K562 (cell line): ENCODE measurements around the gene APEX2. TPM values are rescaled to one million over a fixed set of nuclear protein-coding genes. Genes with fewer than 3 reads are reported as not detected.
"Not testable (repeated sequence)": the region's sequence is repeated elsewhere in the genome, so short reads cannot be mapped to it uniquely, and the experiment has no call there.

Source experiments
- ATAC-seq: fragments of 200-7000 bp; cut with Tn5 transposase; 3 replicates; pipeline ENCODE4 v1.9.1; 2020; ENCODE audit warnings: moderate library complexity
- BruUV-seq: library from RNA; stranded (reverse); fragments of 400-500 nt; replicated peaks from 2 replicates; lab custom pipeline; 2021; lab: Mats Ljungman, UMichigan
- CTCF ChIA-PET: fragments of 300-600 bp; formaldehyde crosslinking; extraction: SDS; loops from one replicate; lab custom pipeline; 2021; ENCODE audit warnings: low intra/inter-chr PET ratio; lab: Yijun Ruan, JAX
- POLR2A ChIA-PET: fragments of 300-600, 350-650 bp; sonication (Branson Sonifier 250); formaldehyde crosslinking; extraction: SDS; loops from one replicate; lab custom pipeline; 2021; ENCODE audit warnings: antibody characterized with exemption, inconsistent platforms; lab: Yijun Ruan, JAX
- DNase-seq, 4 experiments: peaks; one replicate each; pipeline versions ENCODE4 v3.0.0 to v3.0.0-alpha.2; 2011 to 2018; ENCODE audit warnings: low spot score in 3 of 4, mixed read lengths in 3 of 4; ENCODE audit errors: extremely low read depth in 1 of 4
- FAIRE-seq: peaks from 2 replicates; lab custom pipeline; 2011; peaks lifted over from hg19 to GRCh38; lab: Jason Lieb, UNC
- H2AFZ ChIP-seq: 2 replicates; pipeline ENCODE4 v1.6.0; 2011; ENCODE audit warnings: low read depth, low read length, control low read depth, inconsistent platforms
- H3K27ac ChIP-seq: fragments of 200-600 bp; 3 replicates; pipeline ENCODE4 v1.8.0; 2011; ENCODE audit warnings: low read depth, mild to moderate bottlenecking, control low read depth, inconsistent platforms, low read length, moderate library complexity, mixed read lengths; ENCODE audit errors: extremely low read depth
- H3K27me3 ChIP-seq, 2 experiments: fragments of 300-600 bp in 1 of 2; 2 replicates in 1 of 2; 3 replicates in 1 of 2; pipeline versions ENCODE4 v1.6.0 to v1.8.0; 2011; ENCODE audit warnings: inconsistent platforms in 2 of 2, low read length in 2 of 2, mild to moderate bottlenecking in 1 of 2, mixed read lengths in 1 of 2, moderate library complexity in 1 of 2; ENCODE audit not compliant: control insufficient read depth in 2 of 2, insufficient read depth in 2 of 2
- H3K36me3 ChIP-seq: fragments of 300-600 bp; 3 replicates; pipeline ENCODE4 v1.8.0; 2011; ENCODE audit warnings: mild to moderate bottlenecking, low read length, inconsistent platforms; ENCODE audit not compliant: control insufficient read depth, insufficient read depth
- H3K4me1 ChIP-seq, 2 experiments: fragments of 200-600 bp in 1 of 2; replicated peaks in 1 of 2; 2 replicates in 1 of 2; 3 replicates in 1 of 2; pipeline versions ENCODE4 v1.5.1 to v1.8.0; 2011; ENCODE audit warnings: inconsistent platforms in 2 of 2, low read length in 2 of 2, mild to moderate bottlenecking in 1 of 2, mixed read lengths in 1 of 2, moderate library complexity in 1 of 2; ENCODE audit not compliant: control insufficient read depth in 2 of 2, insufficient read depth in 2 of 2
- H3K4me2 ChIP-seq: 2 replicates; pipeline ENCODE4 v1.6.1; 2011; ENCODE audit warnings: low read length, control low read depth, inconsistent platforms, mixed read lengths; ENCODE audit not compliant: insufficient read depth
- H3K4me3 ChIP-seq: fragments of 200-600 bp; sonication (generic), shearing (Covaris generic); 2 replicates; pipeline ENCODE4 v1.5.1; 2016; ENCODE audit warnings: control low read depth, inconsistent platforms
- H3K79me2 ChIP-seq: fragments of 200-600 bp; 3 replicates; pipeline ENCODE4 v1.8.0; 2011; ENCODE audit warnings: low read length, inconsistent platforms; ENCODE audit not compliant: control insufficient read depth, insufficient read depth
- H3K9ac ChIP-seq, 2 experiments: 2 replicates each; pipeline versions ENCODE4 v1.6.0 to v1.6.1; 2011; ENCODE audit warnings: low read depth in 2 of 2, low read length in 2 of 2, control low read depth in 1 of 2, inconsistent platforms in 1 of 2, mild to moderate bottlenecking in 1 of 2, mixed read lengths in 1 of 2; ENCODE audit not compliant: insufficient read depth in 1 of 2
- H3K9me1 ChIP-seq: one replicate; pipeline ENCODE4 v1.6.0; 2011; ENCODE audit warnings: inconsistent platforms, mild to moderate bottlenecking, low read length, moderate library complexity; ENCODE audit not compliant: control insufficient read depth, insufficient read depth
- H3K9me3 ChIP-seq: replicated peaks from 2 replicates; pipeline ENCODE4 v1.5.1; 2011; ENCODE audit warnings: low read depth, low read length, inconsistent platforms; ENCODE audit not compliant: control insufficient read depth, insufficient read depth
- H4K20me1 ChIP-seq: replicated peaks from 2 replicates; pipeline ENCODE4 v1.6.1; 2011; ENCODE audit warnings: low read length, inconsistent platforms, mixed read lengths; ENCODE audit not compliant: control insufficient read depth, insufficient read depth
- BACH1 ChIP-seq: fragments of 200-800 bp; sonication (Bioruptor generic); IDR thresholded peaks from 2 replicates; pipeline ENCODE4 v1.6.1; 2016; ENCODE audit warnings: missing genetic modification characterization, missing compliant biosample characterization
- FOXO4 ChIP-seq: fragments of 450-650 bp; formaldehyde crosslinking; IDR thresholded peaks from 2 replicates; pipeline ENCODE4 v1.4.0; 2020; ENCODE audit warnings: mild to moderate bottlenecking, moderate library complexity
- HBP1 ChIP-seq: fragments of 450-650 bp; formaldehyde crosslinking; IDR thresholded peaks from 2 replicates; pipeline ENCODE4 v1.4.0; 2022; ENCODE audit warnings: missing genetic modification characterization
- HDAC6 ChIP-seq: IDR thresholded peaks from 2 replicates; pipeline ENCODE4 v1.6.1; 2012; ENCODE audit warnings: low read depth, mild to moderate bottlenecking, control low read depth, inconsistent platforms, low read length, moderate library complexity
- RFX1 ChIP-seq: fragments of 450-650 bp; IDR thresholded peaks from 2 replicates; pipeline ENCODE4 v1.6.1; 2016; ENCODE audit warnings: mild to moderate bottlenecking, moderate library complexity
- SIN3B ChIP-seq: fragments of 450-650 bp; IDR thresholded peaks from 2 replicates; pipeline ENCODE4 v1.6.1; 2017; ENCODE audit warnings: low read depth, mild to moderate bottlenecking, moderate library complexity
- ZEB2 ChIP-seq: fragments of 450-650 bp; IDR thresholded peaks from 2 replicates; pipeline ENCODE4 v1.6.1; 2016
- ZNF354B ChIP-seq: fragments of 250-450 bp; sonication (Bioruptor Pico); IDR thresholded peaks from 2 replicates; pipeline ENCODE4 v1.4.0; 2020
- ZNF507 ChIP-seq: conservative IDR thresholded peaks from 2 replicates; pipeline ENCODE4 v1.6.1; 2017; ENCODE audit warnings: missing genetic modification characterization, missing compliant biosample characterization
- WGBS: fragments of 100-300 bp; shearing (Covaris generic); methylation state at CpG from one replicate; pipeline ENCODE4 v1.1.6; 2016; ENCODE audit warnings: low coverage, mixed read lengths; ENCODE audit not compliant: insufficient coverage; ENCODE audit errors: missing lambda C conversion rate; 5-methylcytosine and 5-hydroxymethylcytosine counted together
- in situ Hi-C: fragments of 300-500 bp; cut with MboI; formaldehyde crosslinking; loops from 4 replicates; pipeline ENCODE4 v1.15.0; 2018; ENCODE audit warnings: inconsistent platforms, mixed read lengths
- intact Hi-C: fragments of 100-400 bp; cut with micrococcal nuclease; formaldehyde crosslinking; loops from 2 replicates; pipeline ENCODE4 v1.14.2; 2022
- polyA plus RNA-seq, 8 experiments: library from polyadenylated mRNA; depleted of rRNA in 4 of 8; stranded (reverse) in 5 of 8; unstranded in 3 of 8; fragments of >200 nt; fragmentation: Nextera tagmentation in 2 of 8; fragmentation: Illumina TruSeq in 1 of 8; extraction: Ambion mirVana in 2 of 8; extraction: Trizol in 1 of 8; gene quantifications; 2 replicates each; pipeline versions ENCODE4 v1.2.1 to v1.2.3, GENCODE V29; 2011 to 2014; ENCODE audit warnings: inconsistent platforms in 1 of 8, missing spikeins in 1 of 8
- total RNA-seq, 7 experiments: library from RNA; depleted of rRNA in 6 of 7; stranded (reverse); fragments of >200 nt in 6 of 7; fragmentation: Illumina TruSeq in 2 of 7; extraction: Trizol in 2 of 7; gene quantifications; 2 replicates each; pipeline versions ENCODE4 v1.2.1 to v1.2.3, GENCODE V29; 2011 to 2021; ENCODE audit warnings: low replicate concordance in 1 of 7

Gene APEX2
- total and polyA plus RNA-seq, 9 of the 15 experiments (the other 6 are each of a cell fraction or from before 2014, with no cell fraction given): 9.4 to 34.2 (median 25.9) TPM

GRCh38 chrX:55050599-55050998, 50.4 kb downstream of the APEX2 start:
- H3K4me2 ChIP-seq, H3K36me3 ChIP-seq, H3K9me3 ChIP-seq, BruUV-seq, CTCF ChIA-PET, H3K9me1 ChIP-seq, H3K27me3 ChIP-seq, H2AFZ ChIP-seq, H3K79me2 ChIP-seq, H3K27ac ChIP-seq, POLR2A ChIA-PET, H3K9ac ChIP-seq, H4K20me1 ChIP-seq, FAIRE-seq, ATAC-seq, H3K4me1 ChIP-seq, DNase-seq, H3K4me3 ChIP-seq: not testable (repeated sequence)
- TF ChIP-seq ZNF507 (tag) (peak; percentile 95), ZNF354B (peak; percentile 67; the same call in 1 of the 2 replicates)
- in situ Hi-C loops: loop anchor here (25.0 kb wide), 1 partner anchor 413 kb away; no protein-coding TSS in a partner anchor
- intact Hi-C loops: loop anchor here (10.0 kb wide), 3 partner anchors 46 to 406 kb away; partner anchors contain the start of gene APEX2
- WGBS: 12% methylated on average over 2 of the region's 2 CpGs

- in situ Hi-C loops: loop anchor here (25.0 kb wide), 1 partner anchor 420 kb away; no protein-coding TSS in a partner anchor
These were observed 56.9 kb downstream of the APEX2 start for GRCh38 chrX:55056820-55057674.

More at GRCh38 chrX:55056820-55057674, 56.9 kb downstream of the APEX2 start:
- peak overlapping the region; percentile 32; the same call in 1 of the 2 replicates for H2AFZ ChIP-seq
- no peaks in the 10 kb centered on the region for H3K27me3 ChIP-seq
- WGBS: 12% methylated on average over 6 of the region's 7 CpGs
- H3K79me2 ChIP-seq: no peaks in the 10 kb centered on the region
- no peak overlapping the region for H3K4me3 ChIP-seq
- peaks cover 2% of the 10 kb centered on the region; the same call in 1 of the 2 replicates for H3K9me3 ChIP-seq
- H3K4me2 ChIP-seq: no peak overlapping the region; the same call in 1 of the 2 replicates
- H3K9me1 ChIP-seq: no peaks in the 10 kb centered on the region
- CTCF ChIA-PET: interaction anchor here (0.8 kb wide), 1 partner anchor 632 kb away, joined by 3 read pairs; no protein-coding TSS in a partner anchor
- peak in 1 of 4 experiments; percentile 8 for DNase-seq
- ATAC-seq: no peak
- H3K9ac ChIP-seq: no peak overlapping the region
- peaks cover 0 to 2% of the 10 kb centered on the region in 2 experiments; a peak in 2 of 5 replicates for H3K4me1 ChIP-seq
- POLR2A ChIA-PET: no interaction called here
- H3K36me3 ChIP-seq: no peaks in the 10 kb centered on the region
- intact Hi-C loops: loop anchor here (1.0 to 10.0 kb wide), 4 partner anchors 52 to 412 kb away; partner anchors contain the start of gene APEX2
- TF ChIP-seq HDAC6 (no peak), SIN3B (no peak), FOXO4 (CRISPR knock-in tag) (no peak), ZEB2 (no peak), BACH1 (tag) (no peak), HBP1 (CRISPR knock-in tag) (no peak), RFX1 (peak; percentile 60)
- no peak overlapping the region for H3K27ac ChIP-seq
- no peaks in the 10 kb centered on the region for H4K20me1 ChIP-seq
- no TSS peak for BruUV-seq
- FAIRE-seq: no peak
